Measurements from ENCODE around the gene TOP2B. TPM values are rescaled to one million over a fixed set of nuclear protein-coding genes. Genes with fewer than 3 reads are reported as not detected.

TOP2B gene
- total RNA-seq, 2 experiments from 2014 or later: 165 to 171 TPM

DNA sequence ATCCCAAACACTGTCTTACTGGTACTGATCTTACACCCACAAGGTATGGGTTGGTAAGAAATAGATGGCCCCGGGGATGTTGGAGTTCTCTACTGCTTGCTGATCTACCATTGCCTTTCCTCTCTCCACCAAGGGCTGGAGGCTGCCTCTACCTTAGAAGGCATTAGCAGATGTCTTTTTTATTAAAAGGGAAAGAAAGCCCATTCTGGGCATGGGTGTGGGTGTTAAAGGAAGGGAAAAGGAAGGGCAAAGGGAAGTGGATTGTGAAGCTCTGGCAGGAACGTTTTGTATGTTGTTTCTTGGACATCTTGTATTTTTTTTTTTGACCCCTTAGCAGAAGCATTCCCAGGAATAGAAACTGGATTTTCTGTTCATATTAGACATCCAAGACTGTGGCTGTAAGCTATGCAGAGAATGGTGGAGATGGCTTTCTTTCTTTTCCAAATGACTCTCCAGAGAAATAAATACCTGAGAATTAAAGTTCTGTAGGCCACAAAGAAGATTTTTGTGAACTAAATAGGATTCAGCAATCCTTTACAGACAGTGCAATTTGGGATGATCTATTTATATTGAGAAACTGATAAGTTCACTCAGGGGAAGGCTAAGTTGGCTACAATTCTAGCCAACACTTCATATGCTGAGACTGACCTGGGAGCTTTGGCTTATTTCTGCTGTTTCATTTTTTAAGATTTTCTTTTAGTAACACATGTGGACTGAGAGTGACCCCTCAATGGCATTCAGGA is 108.8 kb downstream of the TOP2B start:
- ATAC-seq (no peak), DNase-seq (no peak)
- no peaks in the 10 kb centered on the region for H3K4me1 Mint-ChIP-seq (ENCODE audit: low read depth)
- intact Hi-C loops (cut with micrococcal nuclease): no loop called here
- no peaks in the 10 kb centered on the region for H3K9me3 Mint-ChIP-seq
- ChIA-PET CTCF (interaction anchor here (1.2 kb wide), 1 partner anchor 435 kb away, joined by 3 read pairs; no protein-coding TSS in a partner anchor), POLR2A (no interaction called here)
- no peak overlapping the region for H3K27ac Mint-ChIP-seq
- H3K27me3 Mint-ChIP-seq: peaks cover under 1% of the 10 kb centered on the region
- no peak overlapping the region for H3K4me3 Mint-ChIP-seq
- TF ChIP-seq, protein P1, sequence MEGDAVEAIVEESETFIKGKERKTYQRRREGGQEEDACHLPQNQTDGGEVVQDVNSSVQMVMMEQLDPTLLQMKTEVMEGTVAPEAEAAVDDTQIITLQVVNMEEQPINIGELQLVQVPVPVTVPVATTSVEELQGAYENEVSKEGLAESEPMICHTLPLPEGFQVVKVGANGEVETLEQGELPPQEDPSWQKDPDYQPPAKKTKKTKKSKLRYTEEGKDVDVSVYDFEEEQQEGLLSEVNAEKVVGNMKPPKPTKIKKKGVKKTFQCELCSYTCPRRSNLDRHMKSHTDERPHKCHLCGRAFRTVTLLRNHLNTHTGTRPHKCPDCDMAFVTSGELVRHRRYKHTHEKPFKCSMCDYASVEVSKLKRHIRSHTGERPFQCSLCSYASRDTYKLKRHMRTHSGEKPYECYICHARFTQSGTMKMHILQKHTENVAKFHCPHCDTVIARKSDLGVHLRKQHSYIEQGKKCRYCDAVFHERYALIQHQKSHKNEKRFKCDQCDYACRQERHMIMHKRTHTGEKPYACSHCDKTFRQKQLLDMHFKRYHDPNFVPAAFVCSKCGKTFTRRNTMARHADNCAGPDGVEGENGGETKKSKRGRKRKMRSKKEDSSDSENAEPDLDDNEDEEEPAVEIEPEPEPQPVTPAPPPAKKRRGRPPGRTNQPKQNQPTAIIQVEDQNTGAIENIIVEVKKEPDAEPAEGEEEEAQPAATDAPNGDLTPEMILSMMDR (IDR thresholded peaks at IDR 0.05): no peak
- H3K36me3 Mint-ChIP-seq (ENCODE audit: low read depth): no peaks in the 10 kb centered on the region

DNA sequence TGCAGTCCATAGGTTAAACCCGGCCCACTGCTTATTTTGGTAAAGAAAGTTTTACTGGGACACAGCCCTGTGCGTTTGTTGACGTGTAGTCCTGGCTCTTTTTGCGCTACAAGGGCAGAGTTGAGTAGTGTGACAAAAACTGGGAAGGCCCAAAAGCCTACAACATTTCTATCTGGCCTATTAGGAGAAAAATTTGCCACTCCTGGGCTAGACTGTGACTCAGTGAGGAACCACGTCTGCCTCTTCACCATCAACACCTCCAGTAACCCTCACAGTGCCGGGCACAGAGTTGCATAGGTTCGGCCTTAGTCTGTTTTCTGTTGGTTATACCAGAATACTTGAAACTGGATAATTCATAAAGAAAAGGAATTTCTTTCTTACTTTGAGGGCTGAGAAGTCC is 110.3 kb downstream of the TOP2B start:
- no peaks in the 10 kb centered on the region for H3K9me3 Mint-ChIP-seq
- H3K4me3 Mint-ChIP-seq: no peak overlapping the region
- ATAC-seq (no peak), DNase-seq (no peak)
- H3K4me1 Mint-ChIP-seq (ENCODE audit: low read depth): no peaks in the 10 kb centered on the region
- no peak overlapping the region for H3K27ac Mint-ChIP-seq
- ChIA-PET POLR2A (no interaction called here), CTCF (no interaction called here)
- intact Hi-C loops (cut with micrococcal nuclease): no loop called here
- H3K27me3 Mint-ChIP-seq: peaks cover 2% of the 10 kb centered on the region
- TF ChIP-seq, protein P1 (IDR thresholded peaks at IDR 0.05): no peak
- no peaks in the 10 kb centered on the region for H3K36me3 Mint-ChIP-seq (ENCODE audit: low read depth)

DNA sequence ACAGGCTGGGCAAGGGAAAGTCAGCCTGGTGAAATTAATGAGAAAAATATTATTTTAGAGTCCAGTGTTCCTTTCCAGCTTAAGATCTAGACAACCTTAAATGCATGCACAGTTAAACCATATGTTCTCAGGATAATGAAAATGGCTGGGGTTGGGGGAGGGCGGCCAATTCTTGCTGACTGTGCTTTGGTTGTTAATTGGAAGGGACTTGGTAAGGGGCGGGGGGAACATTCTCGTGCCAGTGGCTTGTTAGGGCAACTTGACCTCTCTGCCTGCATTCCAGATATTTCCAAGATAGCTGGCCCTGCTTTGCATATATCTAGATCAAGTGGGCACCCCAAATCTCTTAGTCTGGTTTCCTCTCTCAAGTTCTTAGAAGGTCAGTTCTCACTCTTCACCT is 112.5 kb downstream of the TOP2B start:
- H3K27me3 Mint-ChIP-seq: peaks cover 3% of the 10 kb centered on the region
- TF ChIP-seq, protein P1 (IDR thresholded peaks at IDR 0.05): no peak
- intact Hi-C loops (cut with micrococcal nuclease): no loop called here
- no peak for DNase-seq
- no peak for ATAC-seq
- ChIA-PET POLR2A (no interaction called here), CTCF (no interaction called here)
- H3K9me3 Mint-ChIP-seq: no peaks in the 10 kb centered on the region
- H3K27ac Mint-ChIP-seq: no peak overlapping the region
- no peaks in the 10 kb centered on the region for H3K4me1 Mint-ChIP-seq (ENCODE audit: low read depth)
- H3K4me3 Mint-ChIP-seq: no peak overlapping the region
- H3K36me3 Mint-ChIP-seq (ENCODE audit: low read depth): no peaks in the 10 kb centered on the region

DNA sequence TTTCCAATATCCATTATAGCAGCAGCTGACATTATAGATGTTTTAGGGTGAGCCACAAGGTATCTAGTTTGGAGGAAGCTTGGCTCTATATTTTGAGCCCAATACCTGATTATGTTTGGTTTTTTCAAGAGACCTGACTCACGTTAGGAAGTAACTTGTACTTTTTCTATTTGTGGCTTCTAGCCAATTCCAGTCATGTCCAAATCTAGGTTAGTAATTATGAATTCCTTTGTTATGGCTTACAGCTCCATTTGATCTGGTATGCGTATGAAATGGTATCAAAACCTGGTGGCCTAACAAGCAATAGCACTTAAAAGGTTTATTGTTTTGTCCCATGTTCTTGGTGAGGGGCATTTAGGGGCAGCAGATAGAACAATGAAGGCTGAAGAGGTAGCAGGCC is 115.9 kb downstream of the TOP2B start:
- TF ChIP-seq, protein P1 (IDR thresholded peaks at IDR 0.05): no peak

DNA sequence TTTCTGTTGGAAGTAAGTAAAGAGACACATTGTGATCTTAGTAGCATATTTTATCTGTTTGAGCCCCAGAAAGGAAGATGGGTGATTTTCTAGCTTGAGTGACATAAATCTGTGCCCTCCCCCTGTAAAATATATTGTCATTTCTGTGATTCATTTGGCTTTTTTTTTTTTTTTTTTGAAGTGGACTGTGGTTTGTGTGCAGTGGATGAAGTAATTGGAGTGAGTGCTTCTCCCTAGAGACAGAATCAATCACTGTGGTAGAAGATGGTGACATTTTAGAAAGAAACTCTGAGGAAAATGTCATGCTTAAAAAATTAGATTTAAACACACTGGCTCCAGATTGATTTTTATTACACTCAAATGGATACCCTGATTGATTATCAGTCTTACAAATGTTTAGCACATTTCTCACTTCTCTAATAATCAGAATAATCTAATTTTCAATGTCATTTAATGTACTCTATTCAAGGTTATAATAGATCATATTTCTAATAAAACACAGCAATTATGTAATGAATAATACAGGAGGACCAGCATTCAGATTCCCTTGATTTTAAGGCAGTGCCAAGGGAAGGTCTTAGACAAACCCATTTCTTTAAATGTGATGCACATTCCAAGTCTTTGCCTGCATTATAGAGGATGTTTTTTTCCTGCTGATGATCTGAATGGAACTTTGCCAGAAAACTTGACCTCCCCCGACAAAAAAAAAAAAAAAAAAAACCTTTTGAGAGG is 116.6 kb downstream of the TOP2B start:
- H3K4me1 Mint-ChIP-seq (ENCODE audit: low read depth): no peaks in the 10 kb centered on the region
- ChIA-PET CTCF (interaction anchor here (0.7 to 1.5 kb wide), 2 partner anchors 15 to 17 kb away, joined by 3 read pairs; no protein-coding TSS in a partner anchor), POLR2A (no interaction called here)
- no peaks in the 10 kb centered on the region for H3K36me3 Mint-ChIP-seq (ENCODE audit: low read depth)
- intact Hi-C loops (cut with micrococcal nuclease): no loop called here
- peaks cover 4% of the 10 kb centered on the region for H3K27me3 Mint-ChIP-seq
- TF ChIP-seq, protein P1 (IDR thresholded peaks at IDR 0.05): no peak
- H3K9me3 Mint-ChIP-seq: no peaks in the 10 kb centered on the region
- no peak overlapping the region for H3K4me3 Mint-ChIP-seq
- DNase-seq (no peak), ATAC-seq (no peak)
- no peak overlapping the region for H3K27ac Mint-ChIP-seq

More for the DNA sequence above, 115.9 kb downstream of the TOP2B start:
- H3K9me3 Mint-ChIP-seq: no peaks in the 10 kb centered on the region
- ChIA-PET POLR2A (interaction anchor here (1.3 kb wide), 1 partner anchor 24 kb away, joined by 3 read pairs; no protein-coding TSS in a partner anchor), CTCF (interaction anchor here (0.5 to 1.5 kb wide), 3 partner anchors 16 to 415 kb away, joined by 3 read pairs; no protein-coding TSS in a partner anchor)
- peaks cover 4% of the 10 kb centered on the region for H3K27me3 Mint-ChIP-seq
- DNase-seq (no peak), ATAC-seq (no peak)
- H3K36me3 Mint-ChIP-seq (ENCODE audit: low read depth): no peaks in the 10 kb centered on the region
- H3K4me1 Mint-ChIP-seq (ENCODE audit: low read depth): no peaks in the 10 kb centered on the region
- intact Hi-C loops (cut with micrococcal nuclease): no loop called here
- no peak overlapping the region for H3K27ac Mint-ChIP-seq
- no peak overlapping the region for H3K4me3 Mint-ChIP-seq

All from activated CD8-positive, alpha-beta T cell treated with anti-CD3 and anti-CD28 coated beads for 36 hours (primary cell).